Stomach (tissue), 4 donors: Measurements from ENCODE around the gene MASP1.

ENCODE experiments used
- EP300 ChIP-seq: sonication (generic); formaldehyde crosslinking; IDR thresholded peaks from one replicate; pipeline ENCODE4 v1.6.1; 2017; ENCODE audit warnings: antibody characterized with exemption
- POLR2A ChIP-seq, 4 donors: fragments of 450-650 bp; IDR thresholded peaks; one replicate each; pipeline ENCODE4 v1.6.1; 2016; ENCODE audit warnings: antibody characterized with exemption in 4 of 4, control low read depth in 2 of 4, mild to moderate bottlenecking in 1 of 4, moderate library complexity in 1 of 4
- POLR2AphosphoS5 ChIP-seq, 3 donors: sonication (generic); formaldehyde crosslinking; IDR thresholded peaks; one replicate each; pipeline ENCODE4 v1.6.1; 2016; ENCODE audit warnings: antibody characterized with exemption in 3 of 3
- TF ChIP-seq, protein P1 (sequence below), 7 experiments: fragments of 450-650 bp in 4 of 7; fragments of 200-600 bp in 3 of 7; sonication (generic) in 3 of 7; IDR thresholded peaks; one replicate each; pipeline ENCODE4 v1.5.1; 2016 to 2019; ENCODE audit warnings: antibody characterized with exemption in 7 of 7, control low read depth in 2 of 7, mild to moderate bottlenecking in 1 of 7

DNA sequence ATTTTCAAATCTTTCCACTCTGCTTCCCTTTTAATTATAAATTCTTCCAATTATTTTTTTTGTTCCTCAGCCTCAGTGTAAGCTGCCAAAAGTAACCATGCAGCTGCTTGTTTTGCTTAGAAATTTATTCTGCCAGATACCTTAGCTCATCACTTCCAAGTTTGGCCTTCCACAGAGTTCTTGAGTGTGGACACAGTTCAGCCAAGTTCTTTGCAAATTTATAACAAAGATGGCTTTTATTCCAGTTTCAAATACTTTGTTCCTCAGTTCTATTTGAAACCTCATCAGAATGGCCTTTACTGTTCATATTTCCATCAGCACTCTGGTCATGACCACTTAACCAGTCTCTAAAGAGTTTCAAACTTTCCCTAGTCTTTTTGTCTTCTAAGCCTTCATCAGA, 83.9 kb downstream of the MASP1 start:
- TF ChIP-seq, protein P1, sequence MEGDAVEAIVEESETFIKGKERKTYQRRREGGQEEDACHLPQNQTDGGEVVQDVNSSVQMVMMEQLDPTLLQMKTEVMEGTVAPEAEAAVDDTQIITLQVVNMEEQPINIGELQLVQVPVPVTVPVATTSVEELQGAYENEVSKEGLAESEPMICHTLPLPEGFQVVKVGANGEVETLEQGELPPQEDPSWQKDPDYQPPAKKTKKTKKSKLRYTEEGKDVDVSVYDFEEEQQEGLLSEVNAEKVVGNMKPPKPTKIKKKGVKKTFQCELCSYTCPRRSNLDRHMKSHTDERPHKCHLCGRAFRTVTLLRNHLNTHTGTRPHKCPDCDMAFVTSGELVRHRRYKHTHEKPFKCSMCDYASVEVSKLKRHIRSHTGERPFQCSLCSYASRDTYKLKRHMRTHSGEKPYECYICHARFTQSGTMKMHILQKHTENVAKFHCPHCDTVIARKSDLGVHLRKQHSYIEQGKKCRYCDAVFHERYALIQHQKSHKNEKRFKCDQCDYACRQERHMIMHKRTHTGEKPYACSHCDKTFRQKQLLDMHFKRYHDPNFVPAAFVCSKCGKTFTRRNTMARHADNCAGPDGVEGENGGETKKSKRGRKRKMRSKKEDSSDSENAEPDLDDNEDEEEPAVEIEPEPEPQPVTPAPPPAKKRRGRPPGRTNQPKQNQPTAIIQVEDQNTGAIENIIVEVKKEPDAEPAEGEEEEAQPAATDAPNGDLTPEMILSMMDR (IDR thresholded peaks at IDR 0.05) = no peak
- TF ChIP-seq POLR2AphosphoS5 (IDR thresholded peaks at IDR 0.05) = no peak
- no peak for TF ChIP-seq POLR2A (IDR thresholded peaks at IDR 0.05)
- TF ChIP-seq EP300 = no peak
